ENCODE results near the gene CNN2.

CNN2 gene

GRCh38 chr19:1062387-1063029 is 36.1 kb downstream of the CNN2 start:
- no peak overlapping the region for H3K4me3 ChIP-seq (IDR thresholded peaks at IDR 0.05; ENCODE audit: insufficient read depth, low read depth, low read length)
- H3K9ac ChIP-seq, result no peak overlapping the region
- H4K20me1 ChIP-seq (ENCODE audit: insufficient read depth), result no peaks in the 10 kb centered on the region
- H3K36me3 ChIP-seq (ENCODE audit: insufficient read depth), result no peaks in the 10 kb centered on the region
- TF ChIP-seq CTCF (conservative IDR thresholded peaks at IDR 0.05; ENCODE audit: low read depth, low read length), result no peak
- H2AFZ ChIP-seq (ENCODE audit: low read depth), result no peak overlapping the region
- no peak overlapping the region for H3K27ac ChIP-seq
- H3K4me2 ChIP-seq, result no peak overlapping the region
- peaks cover 5% of the 10 kb centered on the region for H3K4me1 ChIP-seq (ENCODE audit: low read depth, poor library complexity, severe bottlenecking)
- no peaks in the 10 kb centered on the region for H3K79me2 ChIP-seq (ENCODE audit: insufficient read depth, low read depth)
- no peaks in the 10 kb centered on the region for H3K27me3 ChIP-seq (ENCODE audit: insufficient read depth, low read depth)

DNA sequence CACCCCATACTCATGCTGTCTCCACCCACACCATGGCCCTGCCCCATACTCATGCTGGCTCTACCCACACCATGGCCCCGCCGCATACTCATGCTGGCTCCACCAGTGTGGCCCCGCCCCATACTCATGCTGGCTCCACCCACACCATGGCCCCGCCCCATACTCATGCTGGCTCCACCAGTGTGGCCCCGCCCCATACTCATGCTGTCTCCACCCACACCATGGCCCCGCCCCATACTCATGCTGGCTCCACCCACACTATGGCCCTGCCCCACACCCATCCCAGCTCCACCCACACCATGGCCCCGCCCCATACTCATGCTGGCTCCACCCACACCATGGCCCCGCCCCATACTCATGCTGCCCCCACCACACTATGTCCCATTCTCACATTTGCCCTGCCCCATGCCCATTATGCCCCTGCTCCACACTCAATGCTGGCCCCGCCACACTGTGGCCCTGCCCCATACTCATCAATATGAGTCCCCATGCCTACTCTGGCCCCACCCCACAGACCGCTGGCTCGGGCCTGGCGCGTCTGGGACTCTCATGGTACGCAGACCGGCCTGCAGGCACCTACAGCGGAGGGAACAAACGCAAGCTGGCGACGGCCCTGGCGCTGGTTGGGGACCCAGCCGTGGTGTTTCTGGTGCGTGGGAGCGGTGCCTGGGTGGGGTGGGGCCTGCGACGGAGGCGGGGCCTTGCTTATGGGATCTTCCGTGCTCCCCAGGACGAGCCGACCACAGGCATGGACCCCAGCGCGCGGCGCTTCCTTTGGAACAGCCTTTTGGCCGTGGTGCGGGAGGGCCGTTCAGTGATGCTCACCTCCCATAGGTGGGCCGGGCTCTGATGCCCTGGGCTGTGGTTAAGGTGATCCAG is 36.9 kb downstream of the CNN2 start:
- H4K20me1 ChIP-seq (ENCODE audit: insufficient read depth), result no peaks in the 10 kb centered on the region
- no peak for TF ChIP-seq CTCF (conservative IDR thresholded peaks at IDR 0.05; ENCODE audit: low read depth, low read length)

GRCh38 chr19:1063909-1064660 is 37.7 kb downstream of the CNN2 start:
- H3K36me3 ChIP-seq (ENCODE audit: insufficient read depth), result no peaks in the 10 kb centered on the region
- H3K9ac ChIP-seq, result no peak overlapping the region
- no peak overlapping the region for H3K27ac ChIP-seq
- no peak overlapping the region for H3K4me2 ChIP-seq
- peaks cover 15% of the 10 kb centered on the region for H3K79me2 ChIP-seq (ENCODE audit: insufficient read depth, low read depth)
- no peak overlapping the region for H3K4me3 ChIP-seq (IDR thresholded peaks at IDR 0.05; ENCODE audit: insufficient read depth, low read depth, low read length)
- no peaks in the 10 kb centered on the region for H4K20me1 ChIP-seq (ENCODE audit: insufficient read depth)
- no peaks in the 10 kb centered on the region for H3K27me3 ChIP-seq (ENCODE audit: insufficient read depth, low read depth)
- no peak for TF ChIP-seq CTCF (conservative IDR thresholded peaks at IDR 0.05; ENCODE audit: low read depth, low read length)
- H2AFZ ChIP-seq (ENCODE audit: low read depth), result no peak overlapping the region
- H3K4me1 ChIP-seq (ENCODE audit: low read depth, poor library complexity, severe bottlenecking), result peaks cover 8% of the 10 kb centered on the region

More for the DNA sequence above, 36.9 kb downstream of the CNN2 start:
- no peak overlapping the region for H3K4me3 ChIP-seq (IDR thresholded peaks at IDR 0.05; ENCODE audit: insufficient read depth, low read depth, low read length)
- H3K4me2 ChIP-seq, result no peak overlapping the region
- no peaks in the 10 kb centered on the region for H3K27me3 ChIP-seq (ENCODE audit: insufficient read depth, low read depth)
- H3K79me2 ChIP-seq (ENCODE audit: insufficient read depth, low read depth), result peaks cover 7% of the 10 kb centered on the region
- H2AFZ ChIP-seq (ENCODE audit: low read depth), result no peak overlapping the region
- H3K27ac ChIP-seq, result no peak overlapping the region
- H3K36me3 ChIP-seq (ENCODE audit: insufficient read depth), result no peaks in the 10 kb centered on the region
- H3K9ac ChIP-seq, result no peak overlapping the region
- peaks cover 5% of the 10 kb centered on the region for H3K4me1 ChIP-seq (ENCODE audit: low read depth, poor library complexity, severe bottlenecking)

GRCh38 chr19:1064661-1065605 is 38.5 kb downstream of the CNN2 start:
- no peaks in the 10 kb centered on the region for H3K36me3 ChIP-seq (ENCODE audit: insufficient read depth)
- H3K27ac ChIP-seq, result no peak overlapping the region
- H3K9ac ChIP-seq, result no peak overlapping the region
- TF ChIP-seq CTCF (conservative IDR thresholded peaks at IDR 0.05; ENCODE audit: low read depth, low read length), result peak; percentile 43
- H3K4me1 ChIP-seq (ENCODE audit: low read depth, poor library complexity, severe bottlenecking), result peaks cover 13% of the 10 kb centered on the region
- no peak overlapping the region; the same call in 1 of the 2 replicates for H3K4me2 ChIP-seq
- H4K20me1 ChIP-seq (ENCODE audit: insufficient read depth), result no peaks in the 10 kb centered on the region
- no peak overlapping the region for H3K4me3 ChIP-seq (IDR thresholded peaks at IDR 0.05; ENCODE audit: insufficient read depth, low read depth, low read length)
- H3K79me2 ChIP-seq (ENCODE audit: insufficient read depth, low read depth), result peaks cover 20% of the 10 kb centered on the region
- no peak overlapping the region for H2AFZ ChIP-seq (ENCODE audit: low read depth)
- no peaks in the 10 kb centered on the region for H3K27me3 ChIP-seq (ENCODE audit: insufficient read depth, low read depth)
